Measurements from ENCODE around the gene CHMP6.

- TF ChIP-seq CTCF (conservative IDR thresholded peaks at IDR 0.05; ENCODE audit: low read length) (no peak), EZH2phosphoT487 (IDR thresholded peaks at IDR 0.05; ENCODE audit: borderline replicate concordance) (no peak)
These were observed 30.1 kb downstream of the CHMP6 start for GRCh38 chr17:81021531-81022343.
